ENCODE results near the gene TUSC2. TPM values are rescaled to one million over a fixed set of nuclear protein-coding genes. Genes with fewer than 3 reads are reported as not detected.

Gene TUSC2
- total and polyA plus RNA-seq, 9 of the 15 experiments (the other 6 are each of a cell fraction or from before 2014, with no cell fraction given): 2.8 to 67.5 (median 25.8) TPM

DNA sequence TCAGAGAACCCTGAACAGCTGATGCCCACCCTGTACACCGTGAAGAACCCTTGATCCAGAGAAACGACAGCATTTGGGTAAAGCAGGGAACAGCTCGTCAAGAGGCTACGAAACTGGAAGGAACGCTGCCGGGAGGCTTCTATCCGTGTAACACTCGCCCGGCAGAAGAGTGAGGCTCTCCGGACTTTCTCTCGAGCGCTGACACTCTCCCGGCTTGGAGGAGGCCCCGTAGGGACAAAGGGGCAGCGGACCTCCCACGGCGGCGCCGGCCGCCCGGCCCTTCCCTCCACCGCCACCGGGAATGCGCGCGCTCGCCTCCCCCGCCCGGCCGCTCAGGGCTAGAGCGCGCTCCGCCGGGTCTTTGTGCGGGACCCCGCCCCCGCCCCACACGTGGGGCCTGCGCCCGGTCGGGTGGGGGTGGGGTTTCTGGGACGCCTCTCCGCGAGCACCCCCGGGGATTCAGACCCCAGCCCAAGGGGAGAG is 7.1 kb downstream of the TUSC2 start (continued):
- TF ChIP-seq REST (IDR thresholded peaks at IDR 0.05; ENCODE audit: borderline replicate concordance) (peak; percentile 14; the same call in 1 of the 2 replicates), REST (CRISPR knock-in tag; IDR thresholded peaks at IDR 0.05; ENCODE audit: low read depth) (no peak), MNT (conservative IDR thresholded peaks at IDR 0.05) (peak; percentile 83 to 93), LARP7 (IDR thresholded peaks at IDR 0.05) (no peak), TAF1 (IDR thresholded peaks at IDR 0.05; ENCODE audit: control insufficient read depth, extremely low read depth, insufficient read depth, low read length, severe bottlenecking) (peak; percentile 54), NRF1 (conservative IDR thresholded peaks at IDR 0.05 in 1 of 2, IDR thresholded peaks at IDR 0.05 in 1 of 2) (peak; percentile 70 to 73; a peak in 3 of 4 replicates), EZH2 (IDR thresholded peaks at IDR 0.05; ENCODE audit: borderline replicate concordance, low read depth, low read length) (no peak), RFX5 (IDR thresholded peaks at IDR 0.05; ENCODE audit: low read depth, low read length) (no peak)
- TF ChIP-seq, protein P1, sequence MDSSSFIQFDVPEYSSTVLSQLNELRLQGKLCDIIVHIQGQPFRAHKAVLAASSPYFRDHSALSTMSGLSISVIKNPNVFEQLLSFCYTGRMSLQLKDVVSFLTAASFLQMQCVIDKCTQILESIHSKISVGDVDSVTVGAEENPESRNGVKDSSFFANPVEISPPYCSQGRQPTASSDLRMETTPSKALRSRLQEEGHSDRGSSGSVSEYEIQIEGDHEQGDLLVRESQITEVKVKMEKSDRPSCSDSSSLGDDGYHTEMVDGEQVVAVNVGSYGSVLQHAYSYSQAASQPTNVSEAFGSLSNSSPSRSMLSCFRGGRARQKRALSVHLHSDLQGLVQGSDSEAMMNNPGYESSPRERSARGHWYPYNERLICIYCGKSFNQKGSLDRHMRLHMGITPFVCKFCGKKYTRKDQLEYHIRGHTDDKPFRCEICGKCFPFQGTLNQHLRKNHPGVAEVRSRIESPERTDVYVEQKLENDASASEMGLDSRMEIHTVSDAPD (CRISPR knock-in tag; IDR thresholded peaks at IDR 0.05): no peak
